ENCODE results near the gene ANKRD53.

DNA sequence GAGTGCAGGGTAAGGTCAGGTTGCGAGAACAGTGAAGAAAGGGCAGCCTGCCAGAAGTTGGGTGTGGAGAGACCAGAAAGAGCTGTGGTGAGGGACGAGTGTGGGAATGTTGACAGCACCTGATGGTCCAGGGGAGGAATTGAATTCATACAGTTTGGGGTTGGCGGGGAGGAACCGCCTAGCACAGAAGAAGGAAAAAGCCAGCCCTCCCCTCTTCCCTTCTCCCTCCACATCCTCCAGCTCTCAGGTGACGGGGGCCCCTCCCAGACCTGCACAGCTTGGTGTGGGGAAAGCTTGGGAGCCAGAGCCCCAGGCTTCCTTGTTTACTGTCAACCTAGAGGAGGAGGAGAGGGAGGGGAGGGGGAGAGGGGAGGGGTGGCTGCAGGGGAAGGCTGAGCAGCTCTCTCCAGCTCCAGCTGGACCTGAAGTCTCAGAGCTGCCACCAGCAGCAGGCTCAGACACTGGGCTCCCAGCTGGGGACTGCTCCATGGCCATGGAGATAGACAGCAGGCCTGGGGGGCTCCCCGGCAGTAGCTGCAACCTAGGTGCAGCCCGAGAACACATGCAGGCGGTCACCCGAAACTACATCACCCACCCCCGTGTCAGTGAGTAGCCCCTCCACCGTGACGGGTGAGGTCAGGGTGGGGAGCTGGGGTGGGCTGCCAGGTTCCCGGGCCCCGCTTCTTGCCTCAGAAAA lies 42.8 kb upstream of the ANKRD53 start, which contains the start of gene ATP6V1B1:
- TF ChIP-seq, protein P1, sequence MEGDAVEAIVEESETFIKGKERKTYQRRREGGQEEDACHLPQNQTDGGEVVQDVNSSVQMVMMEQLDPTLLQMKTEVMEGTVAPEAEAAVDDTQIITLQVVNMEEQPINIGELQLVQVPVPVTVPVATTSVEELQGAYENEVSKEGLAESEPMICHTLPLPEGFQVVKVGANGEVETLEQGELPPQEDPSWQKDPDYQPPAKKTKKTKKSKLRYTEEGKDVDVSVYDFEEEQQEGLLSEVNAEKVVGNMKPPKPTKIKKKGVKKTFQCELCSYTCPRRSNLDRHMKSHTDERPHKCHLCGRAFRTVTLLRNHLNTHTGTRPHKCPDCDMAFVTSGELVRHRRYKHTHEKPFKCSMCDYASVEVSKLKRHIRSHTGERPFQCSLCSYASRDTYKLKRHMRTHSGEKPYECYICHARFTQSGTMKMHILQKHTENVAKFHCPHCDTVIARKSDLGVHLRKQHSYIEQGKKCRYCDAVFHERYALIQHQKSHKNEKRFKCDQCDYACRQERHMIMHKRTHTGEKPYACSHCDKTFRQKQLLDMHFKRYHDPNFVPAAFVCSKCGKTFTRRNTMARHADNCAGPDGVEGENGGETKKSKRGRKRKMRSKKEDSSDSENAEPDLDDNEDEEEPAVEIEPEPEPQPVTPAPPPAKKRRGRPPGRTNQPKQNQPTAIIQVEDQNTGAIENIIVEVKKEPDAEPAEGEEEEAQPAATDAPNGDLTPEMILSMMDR (IDR thresholded peaks at IDR 0.05) = no peak
- no peak for TF ChIP-seq POLR2A (IDR thresholded peaks at IDR 0.05)
- TF ChIP-seq POLR2AphosphoS5 (IDR thresholded peaks at IDR 0.05) = no peak
- no peak for TF ChIP-seq EP300 (IDR thresholded peaks at IDR 0.05)
